Stomach (tissue), 19 donors: Measurements from ENCODE around the gene NES. TPM values are rescaled to one million over a fixed set of nuclear protein-coding genes. Genes with fewer than 3 reads are reported as not detected.

ENCODE experiments used
- DNase-seq, 2 donors: peaks; one replicate each; pipeline versions ENCODE4 v3.0.0 to v3.0.0-alpha.2; 2013 to 2019
- H3K27ac ChIP-seq, 5 donors: fragments of 200-600 bp in 4 of 5; sonication (generic) in 4 of 5; one replicate each; pipeline ENCODE4 v1.5.1; 2013 to 2019; ENCODE audit warnings: mild to moderate bottlenecking in 1 of 5, moderate library complexity in 1 of 5
- H3K27me3 ChIP-seq, 3 donors: fragments of 200-600 bp; sonication (generic); one replicate each; pipeline ENCODE4 v1.5.1; 2017 to 2019; ENCODE audit warnings: mixed run types in 1 of 3
- H3K36me3 ChIP-seq, 4 donors: fragments of 200-600 bp; sonication (generic); 1 replicate in 3 of 4; 2 replicates in 1 of 4; pipeline ENCODE4 v1.5.1; 2016 to 2019
- H3K4me1 ChIP-seq, 4 donors: fragments of 200-600 bp; sonication (generic); one replicate each; pipeline ENCODE4 v1.5.1; 2016 to 2019
- H3K4me3 ChIP-seq, 4 donors: fragments of 200-600 bp; sonication (generic) in 3 of 4; one replicate each; pipeline ENCODE4 v1.5.1; 2016 to 2019; ENCODE audit warnings: mild to moderate bottlenecking in 1 of 4
- H3K9me3 ChIP-seq, 4 donors: fragments of 200-600 bp; sonication (generic); one replicate each; pipeline ENCODE4 v1.5.1; 2016 to 2019
- CTCF ChIP-seq, 7 experiments: fragments of 450-650 bp in 4 of 7; fragments of 200-600 bp in 3 of 7; sonication (generic) in 3 of 7; IDR thresholded peaks; one replicate each; pipeline ENCODE4 v1.5.1; 2016 to 2019; ENCODE audit warnings: antibody characterized with exemption in 7 of 7, control low read depth in 2 of 7, mild to moderate bottlenecking in 1 of 7
- EP300 ChIP-seq: sonication (generic); formaldehyde crosslinking; IDR thresholded peaks from one replicate; pipeline ENCODE4 v1.6.1; 2017; ENCODE audit warnings: antibody characterized with exemption
- POLR2A ChIP-seq, 4 donors: fragments of 450-650 bp; IDR thresholded peaks; one replicate each; pipeline ENCODE4 v1.6.1; 2016; ENCODE audit warnings: antibody characterized with exemption in 4 of 4, control low read depth in 2 of 4, mild to moderate bottlenecking in 1 of 4, moderate library complexity in 1 of 4
- POLR2AphosphoS5 ChIP-seq, 3 donors: sonication (generic); formaldehyde crosslinking; IDR thresholded peaks; one replicate each; pipeline ENCODE4 v1.6.1; 2016; ENCODE audit warnings: antibody characterized with exemption in 3 of 3
- WGBS, 5 donors: extraction: QIAGEN DNeasy Blood & Tissue Kit in 3 of 5; methylation state at CpG; one replicate each; pipeline versions ENCODE4 v1.1.5 to v1.1.7; 2013 to 2018; 5-methylcytosine and 5-hydroxymethylcytosine counted together
- intact Hi-C: fragments of 100-400 bp; cut with DNase I; formaldehyde crosslinking; loops from one replicate; pipeline ENCODE4 v1.15.1; 2023; ENCODE audit warnings: low total_unique reads
- long read RNA-seq, 10 donors: transcript quantifications; one replicate each; lab custom pipeline, GENCODE V29; 2026
- polyA plus RNA-seq, 3 donors: library from polyadenylated mRNA; stranded (reverse); fragments of 200-250 nt; gene quantifications; one replicate each; pipeline ENCODE4 v1.2.3, GENCODE V29; 2013
- total RNA-seq, 5 donors: library from RNA; depleted of rRNA; stranded (reverse); fragments of >200 nt; gene quantifications; one replicate each; pipeline versions ENCODE4 v1.1.0 to v1.2.3, GENCODE V29; 2014 to 2016
- donor health status: healthy with polysubstance abuse.
- donor health status: Bipolar disorder and iron deficiency.
- donor health status: healthy.

NES gene
- total RNA-seq (10 to 100 TPM in 2 of 5 donors, 1 to 10 TPM in 3; 3.2 to 22.3 (median 8.9) TPM), polyA plus RNA-seq (1 to 10 TPM; 1.7 to 9.0 (median 3.2) TPM)
- long read RNA-seq, donor 1, full-length matches to known transcripts, result 1 of 1 reads
- long read RNA-seq, donor 1, partial matches to known transcripts, result 0 of 1 reads
- long read RNA-seq, donor 1, other reads (novel, unspliced or antisense), result 0 of 1 reads
- long read RNA-seq, donor 2, full-length matches to known transcripts, result 2 of 2 reads
- long read RNA-seq, donor 2, partial matches to known transcripts, result 0 of 2 reads
- long read RNA-seq, donor 2, other reads (novel, unspliced or antisense), result 0 of 2 reads
- long read RNA-seq, donor 3, full-length matches to known transcripts, result 2 of 2 reads
- long read RNA-seq, donor 3, partial matches to known transcripts, result 0 of 2 reads
- long read RNA-seq, donor 3, other reads (novel, unspliced or antisense), result 0 of 2 reads
- long read RNA-seq, donor 4, result 0 reads
- long read RNA-seq, donor 5, full-length matches to known transcripts, result 9 of 9 reads
- long read RNA-seq, donor 5, partial matches to known transcripts, result 0 of 9 reads
- long read RNA-seq, donor 5, other reads (novel, unspliced or antisense), result 0 of 9 reads
- long read RNA-seq, donor 6, result 0 reads
- long read RNA-seq, donor 7, full-length matches to known transcripts, result 6 of 6 reads
- long read RNA-seq, donor 7, partial matches to known transcripts, result 0 of 6 reads
- long read RNA-seq, donor 7, other reads (novel, unspliced or antisense), result 0 of 6 reads
- long read RNA-seq, donor 8, full-length matches to known transcripts, result 3 of 3 reads
- long read RNA-seq, donor 8, partial matches to known transcripts, result 0 of 3 reads
- long read RNA-seq, donor 8, other reads (novel, unspliced or antisense), result 0 of 3 reads
- long read RNA-seq, donor 9, full-length matches to known transcripts, result 3 of 3 reads
- long read RNA-seq, donor 9, partial matches to known transcripts, result 0 of 3 reads
- long read RNA-seq, donor 9, other reads (novel, unspliced or antisense), result 0 of 3 reads
- long read RNA-seq, donor 10, full-length matches to known transcripts, result 2 of 2 reads
- long read RNA-seq, donor 10, partial matches to known transcripts, result 0 of 2 reads
- long read RNA-seq, donor 10, other reads (novel, unspliced or antisense), result 0 of 2 reads

DNA sequence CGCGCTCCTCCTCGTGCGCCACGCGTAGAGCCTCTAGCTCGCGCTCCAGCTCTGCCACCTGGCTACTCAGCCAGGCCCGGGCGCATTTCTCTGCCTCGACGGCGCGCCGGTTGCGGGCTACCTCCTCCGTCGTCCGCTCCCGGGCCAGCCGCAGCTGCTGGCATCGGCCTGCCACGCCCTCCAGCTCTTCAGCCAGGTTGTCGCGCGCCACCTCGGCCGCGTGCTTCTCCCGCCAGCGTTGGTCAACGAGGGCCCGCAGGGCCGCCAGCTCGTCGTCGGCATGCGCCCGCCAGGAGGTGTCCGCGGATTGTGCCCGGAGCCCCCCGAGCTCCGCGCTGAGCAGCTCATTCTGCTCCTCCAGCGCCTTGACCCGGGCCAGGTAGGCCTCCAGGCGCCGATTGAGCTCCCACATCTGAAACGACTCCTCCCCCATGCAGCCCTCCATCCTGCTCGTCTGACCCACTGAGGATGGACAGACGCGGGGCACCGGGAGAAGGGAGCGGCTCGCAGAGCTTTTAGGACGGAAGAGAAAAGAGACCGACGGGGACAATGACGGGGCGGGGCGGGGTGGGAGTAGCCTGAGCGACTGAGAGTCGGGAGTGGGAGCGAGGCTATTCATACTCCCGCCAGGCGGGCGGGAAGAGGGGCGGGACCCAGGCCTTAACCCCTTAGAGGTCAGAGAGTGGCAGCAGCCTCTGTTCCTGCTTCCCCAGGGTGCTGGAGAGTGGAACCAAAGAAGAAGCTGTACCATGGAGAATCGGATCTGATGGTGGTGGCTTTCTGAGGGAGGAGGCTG, at the start of gene NES:
Gene NES, minus strand, starts transcription at position 588 of the 796 bp plus-strand sequence. Its CDS starts 143 bp downstream, at position 445.
- Histone ChIP-seq H3K36me3 (no peaks in the 10 kb centered on the region), H3K4me3 (peak within 1 kb of the TSS; percentile 40 to 49 (median 46)), H3K4me1 (peaks cover 14 to 51% (median 39%) of the 10 kb centered on the region in 4 donors), H3K27ac (peak within 1 kb of the TSS; percentile 55 to 79 (median 67)), H3K27me3 (peaks cover 7 to 96% (median 62%) of the 10 kb centered on the region in 3 donors), H3K9me3 (no peaks in the 10 kb centered on the region)
- intact Hi-C loops, result no loop called here
- DNase-seq, result peak in 1 of 2 donors; percentile 89
- 1 to 3% (median 2%) methylated on average over 26 to 70 of the region's 70 CpGs for WGBS, 5 donors
- TF ChIP-seq POLR2AphosphoS5 (IDR thresholded peaks at IDR 0.05), result peak in 1 of 3 donors; percentile 20
- TF ChIP-seq CTCF (IDR thresholded peaks at IDR 0.05), result no peak
- no peak for TF ChIP-seq POLR2A (IDR thresholded peaks at IDR 0.05)
- no peak for TF ChIP-seq EP300

DNA sequence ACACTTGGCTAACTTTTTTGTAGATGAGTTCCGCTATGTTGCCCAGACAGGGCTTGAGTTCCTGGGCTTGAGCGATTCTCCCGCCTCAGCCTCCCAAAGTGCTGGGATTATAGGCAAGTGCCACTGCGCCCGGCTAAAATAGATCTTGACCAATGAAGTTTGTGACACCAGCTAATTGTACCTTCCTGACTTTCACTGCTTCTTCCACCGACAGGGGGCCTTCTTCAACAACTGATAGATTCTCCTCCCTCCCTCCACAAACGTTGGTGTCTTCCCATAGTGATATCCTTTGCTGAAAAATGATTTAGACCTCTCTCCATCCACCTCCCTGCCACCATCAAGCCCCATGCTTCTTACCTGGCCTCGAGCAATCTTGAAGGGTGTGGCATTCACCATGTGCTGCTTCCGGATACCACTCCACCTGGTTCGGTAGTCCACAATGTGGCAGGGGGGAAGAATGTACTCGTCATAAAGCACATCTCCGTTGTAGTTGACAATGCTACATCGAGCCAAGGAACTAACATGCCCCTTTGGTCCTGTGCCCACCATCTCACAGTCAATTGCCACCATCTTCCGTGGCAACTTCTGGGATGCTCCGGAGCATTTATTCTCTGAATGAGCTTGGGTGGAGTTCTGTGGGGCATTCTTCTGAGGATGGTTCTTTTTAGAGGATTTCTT, 49.5 kb upstream of the NES start:
- no peak for TF ChIP-seq EP300
- peak in 3 of 7 experiments; percentile 20 to 39 (median 35) for TF ChIP-seq CTCF (IDR thresholded peaks at IDR 0.05)
- TF ChIP-seq POLR2AphosphoS5 (IDR thresholded peaks at IDR 0.05), result no peak
- no peak for TF ChIP-seq POLR2A (IDR thresholded peaks at IDR 0.05)
- H3K36me3 ChIP-seq, result peaks cover 17 to 41% (median 36%) of the 10 kb centered on the region in 4 donors
- H3K9me3 ChIP-seq, result no peaks in the 10 kb centered on the region
- WGBS, 5 donors, result 36 to 45% (median 37%) methylated on average over 15 of the region's 15 CpGs
- peaks cover 36 to 67% (median 60%) of the 10 kb centered on the region in 4 donors for H3K4me1 ChIP-seq
- H3K27ac ChIP-seq, result peak overlapping the region in 4 of 5 donors; percentile 24 to 99 (median 68)
- peak overlapping the region; percentile 21 to 94 (median 48) for H3K4me3 ChIP-seq
- intact Hi-C loops, result loop anchor here (5.0 kb wide), 1 partner anchor 34 kb away; no protein-coding TSS in a partner anchor
- no peaks in the 10 kb centered on the region for H3K27me3 ChIP-seq
- DNase-seq, result peak; percentile 50 to 71

DNA sequence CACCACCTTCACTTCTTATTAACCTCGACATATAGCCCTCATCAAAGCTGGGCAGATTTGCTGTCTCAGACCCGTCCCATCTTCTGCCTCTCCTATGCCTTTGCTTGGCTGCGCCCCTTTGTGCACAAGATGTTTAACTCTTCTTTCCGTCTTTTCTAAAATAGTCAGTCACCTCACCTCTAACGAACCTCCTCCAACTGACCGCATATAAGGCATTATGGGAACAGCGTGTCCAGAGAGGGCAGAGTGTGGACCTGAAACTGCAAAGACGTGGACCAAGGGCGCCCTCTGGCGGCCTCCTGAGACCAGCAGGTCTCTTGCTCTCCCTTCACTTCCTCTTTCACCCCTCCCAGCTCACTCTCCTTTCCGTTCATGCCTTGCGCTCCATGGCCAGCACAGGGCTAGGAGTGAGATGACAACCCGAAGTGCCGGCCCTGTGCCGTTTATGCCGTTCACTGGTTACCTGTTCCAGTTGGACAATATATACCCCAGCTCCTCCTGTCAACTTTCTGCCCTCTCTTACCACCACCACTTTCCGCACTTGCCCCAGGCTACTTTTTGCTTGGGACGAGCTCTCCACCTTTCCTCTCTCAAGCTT, 48.6 kb upstream of the NES start:
- 10 to 12% (median 10%) methylated on average over 18 of the region's 18 CpGs for WGBS, 5 donors

More for the DNA sequence above, 48.6 kb upstream of the NES start:
- peak; percentile 93 to 96 for DNase-seq
- intact Hi-C loops, result loop anchor here (5.0 kb wide), 1 partner anchor 33 kb away; no protein-coding TSS in a partner anchor
- Histone ChIP-seq H3K27ac (peak overlapping the region; percentile 24 to 99 (median 36)), H3K27me3 (no peaks in the 10 kb centered on the region), H3K36me3 (peaks cover 22 to 47% (median 44%) of the 10 kb centered on the region in 4 donors), H3K4me1 (peaks cover 36 to 66% (median 58%) of the 10 kb centered on the region in 4 donors), H3K9me3 (no peaks in the 10 kb centered on the region), H3K4me3 (peak overlapping the region; percentile 21 to 94 (median 48))
- TF ChIP-seq EP300 (no peak), CTCF (IDR thresholded peaks at IDR 0.05) (peak in 6 of 7 experiments; percentile 60 to 97 (median 93)), POLR2AphosphoS5 (IDR thresholded peaks at IDR 0.05) (peak in 1 of 3 donors; percentile 84)
